AG04449 (cell line): ENCODE data around the gene PDIK1L.

ENCODE experiments used
- CTCF ChIA-PET: fragments of 350-600 bp; formaldehyde crosslinking; extraction: SDS; loops from one replicate; lab custom pipeline; 2021; ENCODE audit warnings: antibody characterized with exemption; lab: Yijun Ruan, JAX
- POLR2A ChIA-PET: fragments of 400-600, 350-600 bp; formaldehyde crosslinking; extraction: SDS; loops from one replicate; lab custom pipeline; 2020; ENCODE audit warnings: antibody characterized with exemption, inconsistent platforms; lab: Yijun Ruan, JAX
- DNase-seq: peaks from one replicate; pipeline ENCODE4 v3.0.0-alpha.2; 2010; ENCODE audit warnings: low read depth, low spot score
- H3K4me3 ChIP-seq: 2 replicates; pipeline ENCODE4 v1.5.1; 2011; ENCODE audit warnings: low read depth, mild to moderate bottlenecking, control low read depth, low read length
- CTCF ChIP-seq: IDR thresholded peaks from one replicate; pipeline ENCODE4 v1.5.1; 2011; ENCODE audit warnings: mild to moderate bottlenecking, moderate library complexity, low read length, control low read depth, inconsistent platforms; ENCODE audit not compliant: insufficient read depth; ENCODE audit errors: missing control alignments

PDIK1L gene

GRCh38 chr1:26114165-26114927, 2.7 kb downstream of the PDIK1L start:
- H3K4me3 ChIP-seq, result no peak overlapping the region
- CTCF ChIA-PET, result interaction anchor here (0.8 to 3.4 kb wide), 9 partner anchors 8 to 120 kb away, joined by 3 to 28 read pairs (median 6); partner anchors contain the start of genes CEP85 and ZNF593
- TF ChIP-seq CTCF, result no peak
- DNase-seq, result no peak
- POLR2A ChIA-PET, result no interaction called here

DNA sequence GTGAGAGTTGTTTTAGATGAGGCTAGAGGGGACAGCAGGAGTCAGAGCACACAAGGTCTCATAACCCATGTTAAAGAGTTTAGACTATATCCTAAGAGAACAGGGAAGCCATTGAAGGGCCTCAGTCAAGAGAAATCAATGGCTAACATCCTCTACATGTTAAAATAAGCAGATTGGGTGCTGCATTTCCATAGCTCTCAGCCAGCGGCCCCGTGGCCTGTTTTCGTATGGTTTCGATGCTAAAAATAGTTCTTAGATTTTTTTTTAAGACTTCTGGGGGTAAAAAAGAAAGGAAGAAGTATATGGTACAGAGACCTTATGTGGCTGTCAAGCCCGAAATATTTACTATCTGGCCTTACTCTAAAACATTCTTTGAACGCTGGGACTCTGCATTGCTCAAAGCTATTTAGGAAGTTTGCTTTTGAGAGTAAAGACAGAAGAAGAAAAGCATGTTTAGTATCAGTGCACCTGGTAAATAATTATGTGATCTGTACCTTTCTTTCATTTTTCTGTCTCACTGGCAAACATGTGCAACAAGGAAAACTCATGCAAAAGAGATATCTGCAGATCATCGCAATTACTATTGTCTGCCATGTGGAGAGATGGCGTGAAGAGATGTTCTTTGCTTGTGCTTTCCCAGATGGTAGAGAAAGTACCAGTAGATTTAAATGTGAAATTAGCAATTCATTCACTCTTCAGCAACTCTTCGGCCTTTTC, 8.4 kb downstream of the PDIK1L start:
- POLR2A ChIA-PET, result no interaction called here
- no peak for DNase-seq
- no peak for TF ChIP-seq CTCF
- H3K4me3 ChIP-seq, result no peak overlapping the region
- CTCF ChIA-PET, result interaction anchor here (0.9 to 11.5 kb wide), 4 partner anchors 10 to 25 kb away, joined by 3 to 150 read pairs (median 4); no protein-coding TSS in a partner anchor

DNA sequence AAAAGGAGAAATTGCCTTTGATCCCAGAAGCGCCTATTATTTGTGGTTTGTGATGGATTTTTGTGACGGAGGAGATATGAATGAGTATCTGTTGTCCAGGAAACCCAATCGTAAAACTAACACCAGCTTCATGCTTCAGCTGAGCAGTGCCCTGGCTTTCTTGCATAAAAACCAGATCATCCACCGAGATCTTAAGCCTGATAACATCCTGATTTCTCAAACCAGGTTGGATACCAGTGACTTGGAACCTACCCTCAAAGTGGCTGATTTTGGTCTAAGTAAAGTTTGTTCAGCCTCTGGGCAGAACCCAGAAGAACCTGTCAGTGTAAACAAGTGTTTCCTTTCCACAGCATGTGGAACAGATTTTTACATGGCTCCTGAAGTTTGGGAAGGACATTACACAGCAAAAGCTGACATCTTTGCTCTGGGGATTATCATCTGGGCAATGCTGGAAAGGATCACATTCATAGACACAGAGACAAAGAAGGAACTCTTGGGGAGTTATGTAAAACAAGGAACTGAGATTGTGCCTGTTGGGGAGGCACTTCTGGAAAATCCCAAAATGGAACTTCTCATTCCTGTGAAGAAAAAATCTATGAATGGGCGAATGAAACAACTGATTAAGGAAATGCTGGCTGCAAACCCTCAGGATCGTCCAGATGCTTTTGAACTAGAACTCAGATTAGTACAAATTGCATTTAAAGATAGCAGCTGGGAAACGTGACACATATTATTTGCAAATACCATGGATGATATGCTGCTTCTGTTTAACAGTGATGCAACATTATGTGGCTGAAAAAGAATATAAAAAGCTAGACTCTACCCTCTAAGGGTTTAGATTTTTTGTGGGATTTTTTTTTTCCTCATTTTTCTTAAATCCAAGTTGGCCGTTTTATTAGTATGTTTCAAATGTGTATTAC, 10.5 kb downstream of the PDIK1L start:
- CTCF ChIA-PET, result interaction anchor here (0.6 to 11.5 kb wide), 13 partner anchors 9 to 1487 kb away, joined by 3 to 150 read pairs (median 5); partner anchors contain the start of genes C1orf232, PDIK1L and ZNF593

DNA sequence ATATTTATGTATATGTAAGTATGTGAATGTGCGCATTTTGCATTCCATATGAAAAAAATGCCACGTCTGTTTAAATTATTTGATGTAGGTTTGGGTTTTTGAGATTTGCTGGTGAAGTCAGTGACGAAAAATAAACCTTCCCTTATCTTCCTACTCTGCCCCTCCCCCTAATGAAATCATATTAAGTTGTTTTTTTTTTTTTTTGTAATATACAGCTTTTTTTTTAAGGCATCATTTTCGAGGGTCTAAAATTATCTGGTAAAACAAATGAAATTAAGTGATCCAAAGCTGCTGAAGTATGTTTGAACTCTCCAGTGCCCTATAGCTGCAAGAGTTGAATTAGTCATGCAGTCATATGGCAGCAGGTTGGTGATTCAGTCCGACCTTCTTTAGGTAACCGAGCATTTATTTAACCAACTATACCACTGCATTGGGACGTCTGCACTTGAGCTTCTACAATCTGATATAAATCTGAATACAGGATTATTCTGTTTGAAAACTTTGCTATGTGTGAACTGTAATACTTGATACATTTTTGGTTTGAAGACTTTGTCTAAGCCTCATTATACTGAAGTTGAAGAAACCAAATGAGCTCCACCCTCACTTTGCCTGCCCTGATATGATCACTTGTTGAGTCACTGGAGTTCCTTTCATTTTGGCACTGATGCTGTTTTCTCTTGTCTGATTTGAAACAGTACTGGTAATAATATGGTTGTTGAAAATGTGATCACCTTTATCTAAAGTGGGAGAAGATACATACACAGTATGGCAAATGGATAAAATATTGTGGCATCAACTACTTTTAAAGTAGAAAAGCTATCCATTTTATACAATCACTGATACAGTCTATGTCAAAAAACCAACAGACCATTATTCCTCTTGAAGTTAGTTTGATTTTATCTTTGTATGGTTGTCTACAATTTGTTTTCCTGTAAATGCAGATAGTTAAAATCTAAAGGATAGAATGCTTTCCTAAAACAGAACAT, 11.7 kb downstream of the PDIK1L start:
- CTCF ChIA-PET, result interaction anchor here (1.2 to 11.5 kb wide), 11 partner anchors 11 to 267 kb away, joined by 4 to 150 read pairs (median 5); partner anchors contain the start of genes PDIK1L and ZNF593
- POLR2A ChIA-PET, result interaction anchor here (1.1 kb wide), 1 partner anchor 12 kb away, joined by 4 read pairs; the partner anchor contains the start of gene PDIK1L
- DNase-seq, result no peak
- no peak overlapping the region for H3K4me3 ChIP-seq
- no peak for TF ChIP-seq CTCF

More for the DNA sequence above, 10.5 kb downstream of the PDIK1L start:
- POLR2A ChIA-PET, result interaction anchor here (0.6 kb wide), 1 partner anchor 10 kb away, joined by 3 read pairs; the partner anchor contains the start of gene PDIK1L
- H3K4me3 ChIP-seq, result no peak overlapping the region
- TF ChIP-seq CTCF, result no peak
- DNase-seq, result no peak
